Thyroid gland (tissue), 4 donors: Measurements from ENCODE around the gene SLC29A3. TPM values are rescaled to one million over a fixed set of nuclear protein-coding genes. Genes with fewer than 3 reads are reported as not detected.

Experiments used
- DNase-seq, 2 donors: peaks; one replicate each; pipeline ENCODE4 v3.0.0-alpha.2; 2019
- H3K27ac ChIP-seq, 3 donors: fragments of 200-600 bp; sonication (generic); 1 replicate in 2 of 3; 2 replicates in 1 of 3; pipeline ENCODE4 v1.5.1; 2016 to 2019; ENCODE audit warnings: mild to moderate bottlenecking in 1 of 3, moderate library complexity in 1 of 3
- H3K27me3 ChIP-seq: fragments of 200-600 bp; sonication (generic); one replicate; pipeline ENCODE4 v1.5.1; 2019
- H3K36me3 ChIP-seq, 2 donors: fragments of 200-600 bp; sonication (generic); one replicate each; pipeline ENCODE4 v1.5.1; 2016 to 2019
- H3K4me1 ChIP-seq, 2 donors: fragments of 200-600 bp; sonication (generic); one replicate each; pipeline ENCODE4 v1.5.1; 2017 to 2019
- H3K4me3 ChIP-seq, 3 donors: fragments of 200-600 bp; sonication (generic); replicated peaks in 1 of 3; 1 replicate in 2 of 3; 2 replicates in 1 of 3; pipeline ENCODE4 v1.5.1; 2016; ENCODE audit warnings: mild to moderate bottlenecking in 1 of 3
- H3K9me3 ChIP-seq: fragments of 200-600 bp; sonication (generic); one replicate; pipeline ENCODE4 v1.5.1; 2017
- CTCF ChIP-seq, 6 experiments: fragments of 200-600 bp in 3 of 6; fragments of 450-650 bp in 3 of 6; sonication (generic) in 3 of 6; IDR thresholded peaks; one replicate each; pipeline ENCODE4 v1.5.1; 2016 to 2019; ENCODE audit warnings: antibody characterized with exemption in 6 of 6, mild to moderate bottlenecking in 2 of 6, inconsistent platforms in 1 of 6, moderate library complexity in 1 of 6
- POLR2A ChIP-seq, 2 donors: fragments of 450-650 bp; IDR thresholded peaks; one replicate each; pipeline ENCODE4 v1.6.1; 2017; ENCODE audit warnings: antibody characterized with exemption in 2 of 2, mild to moderate bottlenecking in 2 of 2, moderate library complexity in 1 of 2
- WGBS, 2 donors: methylation state at CpG; one replicate each; pipeline ENCODE4 v1.1.5; 2017; 5-methylcytosine and 5-hydroxymethylcytosine counted together
- intact Hi-C: fragments of 100-400 bp; cut with DNase I; formaldehyde crosslinking; loops from one replicate; pipeline ENCODE4 v1.15.1; 2023
- total RNA-seq, 4 donors: library from RNA; depleted of rRNA; stranded (reverse); fragments of >200 nt; gene quantifications; one replicate each; pipeline ENCODE4 v1.2.3, GENCODE V29; 2016

Gene SLC29A3
- total RNA-seq, 4 donors from 2014 or later, result 5.1 to 8.2 (median 6.7) TPM

GRCh38 chr10:71399946-71400345 lies 80.9 kb downstream of the SLC29A3 start:
- TF ChIP-seq POLR2A (IDR thresholded peaks at IDR 0.05) (no peak), CTCF (IDR thresholded peaks at IDR 0.05) (no peak)
- WGBS, 2 donors, result 89 to 92% methylated on average over 4 to 5 of the region's 5 CpGs
- intact Hi-C loops, result no loop called here
- H3K4me3 ChIP-seq, result no peak overlapping the region
- no peaks in the 10 kb centered on the region for H3K9me3 ChIP-seq
- H3K4me1 ChIP-seq, result peaks cover 11 to 14% of the 10 kb centered on the region in 2 donors
- no peak overlapping the region for H3K27ac ChIP-seq
- H3K36me3 ChIP-seq, result no peaks in the 10 kb centered on the region
- peaks cover 15% of the 10 kb centered on the region for H3K27me3 ChIP-seq
- DNase-seq, result no peak

- H3K36me3 ChIP-seq, result no peaks in the 10 kb centered on the region
- no peak overlapping the region for H3K27ac ChIP-seq
- peaks cover 15% of the 10 kb centered on the region for H3K27me3 ChIP-seq
- no peak for TF ChIP-seq CTCF (IDR thresholded peaks at IDR 0.05)
- TF ChIP-seq POLR2A (IDR thresholded peaks at IDR 0.05), result no peak
- peaks cover 11 to 14% of the 10 kb centered on the region in 2 donors for H3K4me1 ChIP-seq
- WGBS, 2 donors, result 92 to 94% methylated on average over 7 of the region's 7 CpGs
- no peaks in the 10 kb centered on the region for H3K9me3 ChIP-seq
- intact Hi-C loops, result no loop called here
- H3K4me3 ChIP-seq, result no peak overlapping the region
- DNase-seq, result no peak
Observed at GRCh38 chr10:71401056-71401455, 82.0 kb downstream of the SLC29A3 start.

- no peaks in the 10 kb centered on the region for H3K36me3 ChIP-seq
- intact Hi-C loops, result no loop called here
- H3K9me3 ChIP-seq, result no peaks in the 10 kb centered on the region
- peaks cover 15% of the 10 kb centered on the region for H3K27me3 ChIP-seq
- H3K4me1 ChIP-seq, result peaks cover 11 to 12% of the 10 kb centered on the region in 2 donors
- no peak overlapping the region for H3K27ac ChIP-seq
- WGBS, 2 donors, result 94 to 98% methylated on average over 7 of the region's 7 CpGs
- H3K4me3 ChIP-seq, result no peak overlapping the region
- DNase-seq, result no peak
- TF ChIP-seq CTCF (IDR thresholded peaks at IDR 0.05) (no peak), POLR2A (IDR thresholded peaks at IDR 0.05) (no peak)
Observed at GRCh38 chr10:71402005-71402404, 82.9 kb downstream of the SLC29A3 start.

- Histone ChIP-seq H3K36me3 (no peaks in the 10 kb centered on the region), H3K27ac (no peak overlapping the region), H3K4me1 (no peaks in the 10 kb centered on the region), H3K4me3 (no peak overlapping the region), H3K27me3 (peaks cover under 1% of the 10 kb centered on the region), H3K9me3 (no peaks in the 10 kb centered on the region)
- TF ChIP-seq POLR2A (IDR thresholded peaks at IDR 0.05) (no peak), CTCF (IDR thresholded peaks at IDR 0.05) (no peak)
- DNase-seq, result no peak
- WGBS, 2 donors, result 75 to 78% methylated on average over 13 of the region's 13 CpGs
- intact Hi-C loops, result no loop called here
Observed at GRCh38 chr10:71404503-71405295, 85.6 kb downstream of the SLC29A3 start.

- Histone ChIP-seq H3K4me1 (no peaks in the 10 kb centered on the region), H3K36me3 (no peaks in the 10 kb centered on the region), H3K27ac (no peak overlapping the region), H3K27me3 (no peaks in the 10 kb centered on the region), H3K9me3 (no peaks in the 10 kb centered on the region), H3K4me3 (no peak overlapping the region)
- intact Hi-C loops, result no loop called here
- WGBS, 2 donors, result 95 to 96% methylated on average over 3 of the region's 3 CpGs
- TF ChIP-seq CTCF (IDR thresholded peaks at IDR 0.05) (no peak), POLR2A (IDR thresholded peaks at IDR 0.05) (no peak)
- DNase-seq, result no peak
Observed at GRCh38 chr10:71406878-71407277, 87.8 kb downstream of the SLC29A3 start.
